ENCODE data around the gene ACTA2.

ACTA2 gene

DNA sequence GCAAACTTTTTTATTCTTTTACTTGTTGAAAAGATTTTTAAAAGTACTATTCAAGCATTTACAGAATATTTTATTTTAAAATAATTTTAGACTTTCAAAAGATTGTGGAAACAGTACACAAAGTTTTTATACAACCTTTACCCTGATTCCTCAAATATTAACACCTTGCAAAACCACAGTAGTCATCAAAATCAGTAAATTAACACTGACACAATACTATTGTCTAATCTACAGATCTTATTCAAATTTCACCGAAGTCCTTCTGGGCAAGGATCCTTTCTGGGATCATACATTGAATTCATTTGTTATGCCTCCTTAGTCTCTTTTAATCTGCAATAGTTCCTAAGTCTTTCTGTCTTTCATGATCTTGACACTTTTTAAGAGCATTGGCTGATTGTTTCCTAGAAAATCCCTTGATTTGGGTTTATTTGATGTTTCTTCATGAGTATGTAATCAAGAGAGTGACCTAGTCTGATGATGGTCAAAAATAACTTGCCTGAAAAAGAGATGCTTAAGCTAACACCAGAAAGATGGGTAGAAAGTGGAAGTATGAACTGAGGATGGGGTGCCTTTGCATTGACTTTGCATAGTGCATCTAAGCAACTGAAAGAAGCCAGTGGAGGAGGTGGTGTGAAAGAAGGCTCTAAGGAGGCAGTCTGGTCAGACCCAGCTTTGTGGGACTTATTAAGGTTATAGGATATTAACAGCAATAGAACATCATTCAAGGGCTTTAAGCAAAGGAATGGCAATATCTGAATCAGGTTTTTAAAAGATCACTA lies 62.8 kb downstream of the ACTA2 start:
- DNase-seq, result no peak

DNA sequence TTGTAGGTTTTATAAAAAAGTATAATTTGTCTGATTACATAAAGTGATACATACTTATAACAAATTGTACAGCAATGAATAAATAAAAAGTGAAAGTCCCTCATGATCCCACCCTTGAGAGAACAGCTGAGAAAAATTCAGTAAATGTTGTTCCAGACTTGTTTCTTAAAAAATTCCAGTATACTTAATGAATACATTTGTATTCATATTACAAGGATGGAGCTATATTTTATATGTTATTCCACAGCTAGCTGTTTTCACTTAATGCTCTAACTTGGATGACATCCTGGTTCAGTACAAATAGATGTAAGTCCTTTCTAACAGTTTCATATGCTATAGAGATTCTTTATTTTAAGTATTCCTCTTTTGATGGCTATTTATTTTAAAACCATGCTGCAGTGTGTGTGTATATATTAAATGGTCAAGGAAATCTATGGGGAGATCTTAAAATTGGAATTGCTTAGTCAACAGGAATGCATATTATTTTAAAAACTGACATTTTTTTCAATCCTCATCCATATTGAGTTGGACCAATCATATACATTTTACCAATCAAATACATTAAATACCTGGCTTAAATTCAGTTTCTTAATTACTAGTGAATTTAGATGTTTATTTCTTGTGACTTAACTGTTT lies 63.6 kb downstream of the ACTA2 start:
- no peak for DNase-seq

DNA sequence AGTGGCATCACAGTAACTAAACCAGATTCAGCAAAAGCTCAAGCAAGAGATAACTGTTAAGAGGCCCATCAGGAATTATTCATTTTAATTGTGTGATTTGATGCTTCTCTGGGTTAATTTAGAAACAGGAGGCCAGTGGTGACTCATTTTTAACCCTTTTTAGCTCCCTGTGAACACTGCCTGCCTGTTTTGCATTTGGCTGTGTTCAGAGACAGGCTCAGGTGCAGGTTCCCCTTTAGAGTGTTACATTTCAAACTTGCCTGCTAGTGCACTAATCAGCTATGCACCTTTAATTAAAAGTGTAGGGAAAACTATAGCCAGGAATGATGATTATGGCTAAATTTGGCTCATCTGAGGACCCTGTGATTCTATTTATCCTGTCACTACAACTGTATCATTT lies 66.0 kb downstream of the ACTA2 start:
- DNase-seq, result no peak

Measured in DMS153 (cell line).